ENCODE data around the gene SLC17A9. TPM values are rescaled to one million over a fixed set of nuclear protein-coding genes. Genes with fewer than 3 reads are reported as not detected.

SLC17A9 gene
- total RNA-seq, 1 experiment from 2014 or later = 37.6 TPM

DNA sequence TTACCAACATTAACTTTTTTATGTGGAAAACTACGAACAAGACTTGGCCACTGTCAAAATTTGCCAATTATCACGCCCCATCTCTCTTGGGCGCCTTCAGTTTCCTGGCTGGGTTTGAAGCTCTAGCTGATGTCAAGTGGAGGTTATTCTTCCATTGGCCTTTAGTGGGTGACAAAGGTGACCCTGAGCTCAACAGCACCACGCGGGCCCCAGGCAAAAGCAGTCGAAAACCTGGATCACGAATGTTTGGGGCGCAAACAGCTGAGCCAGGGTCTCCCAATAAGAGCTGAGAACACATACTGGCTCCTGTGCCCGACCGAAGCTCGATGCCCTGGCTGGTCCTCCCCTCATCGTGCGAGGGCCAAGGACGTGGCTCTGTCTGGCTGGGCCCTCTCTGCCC is 26.8 kb downstream of the SLC17A9 start:
- no peak overlapping the region for H3K4me2 ChIP-seq (ENCODE audit: low read length)
- H3K36me3 ChIP-seq (ENCODE audit: control insufficient read depth in 1 of 2, insufficient read depth in 2 of 2, low read length in 2 of 2) = no peaks in the 10 kb centered on the region
- H3K4me3 ChIP-seq (replicated peaks in 1 of 2; ENCODE audit: low read depth in 1 of 2, low read length in 2 of 2) = no peak overlapping the region
- peaks cover 3 to 8% of the 10 kb centered on the region in 2 experiments; a peak in 3 of 4 replicates for H3K4me1 ChIP-seq (ENCODE audit: control insufficient read depth in 1 of 2, insufficient read depth in 2 of 2, low read length in 2 of 2)
- H2AFZ ChIP-seq (ENCODE audit: low read depth, low read length, poor library complexity, severe bottlenecking) = no peak overlapping the region
- H3K27me3 ChIP-seq (ENCODE audit: insufficient read depth, low read length) = no peaks in the 10 kb centered on the region
- ChIA-PET POLR2A (no interaction called here), CTCF (interaction anchor here (0.9 kb wide), 1 partner anchor 30 kb away, joined by 3 read pairs; no protein-coding TSS in a partner anchor), RAD21 (ENCODE audit: low non-redundant PET in 1 of 2, low total read pairs in 2 of 2, uncharacterized antibody in 2 of 2, unreplicated experiment in 2 of 2) (no interaction called here)
- H3K9me3 ChIP-seq (ENCODE audit: control insufficient read depth in 1 of 2, insufficient read depth in 1 of 2, low read depth in 1 of 2, low read length in 2 of 2) = no peaks in the 10 kb centered on the region
- DNase-seq (ENCODE audit: low read depth, low spot score) (no peak), ATAC-seq (no peak)
- no peaks in the 10 kb centered on the region for H4K20me1 ChIP-seq (ENCODE audit: insufficient read depth)
- no peak overlapping the region for H3K9ac ChIP-seq (ENCODE audit: low read length)
- TF ChIP-seq JUND (IDR thresholded peaks at IDR 0.05) = no peak
- TF ChIP-seq CBX3 (IDR thresholded peaks at IDR 0.05; ENCODE audit: low read depth) = no peak
- TF ChIP-seq EGR1 (IDR thresholded peaks at IDR 0.05; ENCODE audit: low read depth) = no peak
- TF ChIP-seq, protein P1, sequence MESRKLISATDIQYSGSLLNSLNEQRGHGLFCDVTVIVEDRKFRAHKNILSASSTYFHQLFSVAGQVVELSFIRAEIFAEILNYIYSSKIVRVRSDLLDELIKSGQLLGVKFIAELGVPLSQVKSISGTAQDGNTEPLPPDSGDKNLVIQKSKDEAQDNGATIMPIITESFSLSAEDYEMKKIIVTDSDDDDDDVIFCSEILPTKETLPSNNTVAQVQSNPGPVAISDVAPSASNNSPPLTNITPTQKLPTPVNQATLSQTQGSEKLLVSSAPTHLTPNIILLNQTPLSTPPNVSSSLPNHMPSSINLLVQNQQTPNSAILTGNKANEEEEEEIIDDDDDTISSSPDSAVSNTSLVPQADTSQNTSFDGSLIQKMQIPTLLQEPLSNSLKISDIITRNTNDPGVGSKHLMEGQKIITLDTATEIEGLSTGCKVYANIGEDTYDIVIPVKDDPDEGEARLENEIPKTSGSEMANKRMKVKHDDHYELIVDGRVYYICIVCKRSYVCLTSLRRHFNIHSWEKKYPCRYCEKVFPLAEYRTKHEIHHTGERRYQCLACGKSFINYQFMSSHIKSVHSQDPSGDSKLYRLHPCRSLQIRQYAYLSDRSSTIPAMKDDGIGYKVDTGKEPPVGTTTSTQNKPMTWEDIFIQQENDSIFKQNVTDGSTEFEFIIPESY (IDR thresholded peaks at IDR 0.05; ENCODE audit: extremely low read depth, insufficient replicate concordance, low read length) = no peak
- TF ChIP-seq, protein P2, sequence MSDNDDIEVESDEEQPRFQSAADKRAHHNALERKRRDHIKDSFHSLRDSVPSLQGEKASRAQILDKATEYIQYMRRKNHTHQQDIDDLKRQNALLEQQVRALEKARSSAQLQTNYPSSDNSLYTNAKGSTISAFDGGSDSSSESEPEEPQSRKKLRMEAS (IDR thresholded peaks at IDR 0.05) = no peak
- TF ChIP-seq, protein P3, sequence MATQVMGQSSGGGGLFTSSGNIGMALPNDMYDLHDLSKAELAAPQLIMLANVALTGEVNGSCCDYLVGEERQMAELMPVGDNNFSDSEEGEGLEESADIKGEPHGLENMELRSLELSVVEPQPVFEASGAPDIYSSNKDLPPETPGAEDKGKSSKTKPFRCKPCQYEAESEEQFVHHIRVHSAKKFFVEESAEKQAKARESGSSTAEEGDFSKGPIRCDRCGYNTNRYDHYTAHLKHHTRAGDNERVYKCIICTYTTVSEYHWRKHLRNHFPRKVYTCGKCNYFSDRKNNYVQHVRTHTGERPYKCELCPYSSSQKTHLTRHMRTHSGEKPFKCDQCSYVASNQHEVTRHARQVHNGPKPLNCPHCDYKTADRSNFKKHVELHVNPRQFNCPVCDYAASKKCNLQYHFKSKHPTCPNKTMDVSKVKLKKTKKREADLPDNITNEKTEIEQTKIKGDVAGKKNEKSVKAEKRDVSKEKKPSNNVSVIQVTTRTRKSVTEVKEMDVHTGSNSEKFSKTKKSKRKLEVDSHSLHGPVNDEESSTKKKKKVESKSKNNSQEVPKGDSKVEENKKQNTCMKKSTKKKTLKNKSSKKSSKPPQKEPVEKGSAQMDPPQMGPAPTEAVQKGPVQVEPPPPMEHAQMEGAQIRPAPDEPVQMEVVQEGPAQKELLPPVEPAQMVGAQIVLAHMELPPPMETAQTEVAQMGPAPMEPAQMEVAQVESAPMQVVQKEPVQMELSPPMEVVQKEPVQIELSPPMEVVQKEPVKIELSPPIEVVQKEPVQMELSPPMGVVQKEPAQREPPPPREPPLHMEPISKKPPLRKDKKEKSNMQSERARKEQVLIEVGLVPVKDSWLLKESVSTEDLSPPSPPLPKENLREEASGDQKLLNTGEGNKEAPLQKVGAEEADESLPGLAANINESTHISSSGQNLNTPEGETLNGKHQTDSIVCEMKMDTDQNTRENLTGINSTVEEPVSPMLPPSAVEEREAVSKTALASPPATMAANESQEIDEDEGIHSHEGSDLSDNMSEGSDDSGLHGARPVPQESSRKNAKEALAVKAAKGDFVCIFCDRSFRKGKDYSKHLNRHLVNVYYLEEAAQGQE (IDR thresholded peaks at IDR 0.05; ENCODE audit: low read depth) = no peak
- TF ChIP-seq SP1 (IDR thresholded peaks at IDR 0.05; ENCODE audit: low read depth) = no peak
- TF ChIP-seq TCF7L2 (IDR thresholded peaks at IDR 0.05; ENCODE audit: borderline replicate concordance, extremely low read depth, insufficient read depth, insufficient read length) = no peak
- TF ChIP-seq CEBPB (IDR thresholded peaks at IDR 0.05; ENCODE audit: low read depth) = no peak
- no peak for TF ChIP-seq SRF (IDR thresholded peaks at IDR 0.05; ENCODE audit: low read depth)
- TF ChIP-seq ZFX (IDR thresholded peaks at IDR 0.05) = no peak
- no peak for TF ChIP-seq FOSL1 (IDR thresholded peaks at IDR 0.05; ENCODE audit: low read depth)
- TF ChIP-seq SIN3A (IDR thresholded peaks at IDR 0.05; ENCODE audit: low read depth) = no peak
- TF ChIP-seq EZH2phosphoT487 (IDR thresholded peaks at IDR 0.05; ENCODE audit: borderline replicate concordance) = no peak
- TF ChIP-seq, protein P4, sequence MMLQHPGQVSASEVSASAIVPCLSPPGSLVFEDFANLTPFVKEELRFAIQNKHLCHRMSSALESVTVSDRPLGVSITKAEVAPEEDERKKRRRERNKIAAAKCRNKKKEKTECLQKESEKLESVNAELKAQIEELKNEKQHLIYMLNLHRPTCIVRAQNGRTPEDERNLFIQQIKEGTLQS (IDR thresholded peaks at IDR 0.05) = no peak
- no peak for TF ChIP-seq ELF1 (IDR thresholded peaks at IDR 0.05; ENCODE audit: borderline replicate concordance, low read depth)
- TF ChIP-seq EZH2 (IDR thresholded peaks at IDR 0.05) = no peak
- TF ChIP-seq, protein P5, sequence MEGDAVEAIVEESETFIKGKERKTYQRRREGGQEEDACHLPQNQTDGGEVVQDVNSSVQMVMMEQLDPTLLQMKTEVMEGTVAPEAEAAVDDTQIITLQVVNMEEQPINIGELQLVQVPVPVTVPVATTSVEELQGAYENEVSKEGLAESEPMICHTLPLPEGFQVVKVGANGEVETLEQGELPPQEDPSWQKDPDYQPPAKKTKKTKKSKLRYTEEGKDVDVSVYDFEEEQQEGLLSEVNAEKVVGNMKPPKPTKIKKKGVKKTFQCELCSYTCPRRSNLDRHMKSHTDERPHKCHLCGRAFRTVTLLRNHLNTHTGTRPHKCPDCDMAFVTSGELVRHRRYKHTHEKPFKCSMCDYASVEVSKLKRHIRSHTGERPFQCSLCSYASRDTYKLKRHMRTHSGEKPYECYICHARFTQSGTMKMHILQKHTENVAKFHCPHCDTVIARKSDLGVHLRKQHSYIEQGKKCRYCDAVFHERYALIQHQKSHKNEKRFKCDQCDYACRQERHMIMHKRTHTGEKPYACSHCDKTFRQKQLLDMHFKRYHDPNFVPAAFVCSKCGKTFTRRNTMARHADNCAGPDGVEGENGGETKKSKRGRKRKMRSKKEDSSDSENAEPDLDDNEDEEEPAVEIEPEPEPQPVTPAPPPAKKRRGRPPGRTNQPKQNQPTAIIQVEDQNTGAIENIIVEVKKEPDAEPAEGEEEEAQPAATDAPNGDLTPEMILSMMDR (IDR thresholded peaks at IDR 0.05 in 2 of 3, conservative IDR thresholded peaks at IDR 0.05 in 1 of 3; ENCODE audit: borderline replicate concordance in 1 of 3, insufficient read depth in 1 of 3, low read depth in 2 of 3, low read length in 2 of 3) = no peak
- no peak for TF ChIP-seq ZNF274 (IDR thresholded peaks at IDR 0.05; ENCODE audit: low read depth, low read length)
- H3K9me2 ChIP-seq (ENCODE audit: insufficient read depth) = no peaks in the 10 kb centered on the region
- intact Hi-C loops (cut with micrococcal nuclease) = no loop called here
- no peaks in the 10 kb centered on the region for H3K79me2 ChIP-seq (ENCODE audit: insufficient read depth, low read length)
- BruUV-seq (replicated peaks) = no TSS peak
- H3K27ac ChIP-seq (ENCODE audit: low read depth, low read length) = no peak overlapping the region
